Measurements from ENCODE around the gene NSFL1C.

Gene NSFL1C

GRCh38 chr20:1467355-1468116, 887 bp upstream of the NSFL1C start:
- TF ChIP-seq, protein P1, sequence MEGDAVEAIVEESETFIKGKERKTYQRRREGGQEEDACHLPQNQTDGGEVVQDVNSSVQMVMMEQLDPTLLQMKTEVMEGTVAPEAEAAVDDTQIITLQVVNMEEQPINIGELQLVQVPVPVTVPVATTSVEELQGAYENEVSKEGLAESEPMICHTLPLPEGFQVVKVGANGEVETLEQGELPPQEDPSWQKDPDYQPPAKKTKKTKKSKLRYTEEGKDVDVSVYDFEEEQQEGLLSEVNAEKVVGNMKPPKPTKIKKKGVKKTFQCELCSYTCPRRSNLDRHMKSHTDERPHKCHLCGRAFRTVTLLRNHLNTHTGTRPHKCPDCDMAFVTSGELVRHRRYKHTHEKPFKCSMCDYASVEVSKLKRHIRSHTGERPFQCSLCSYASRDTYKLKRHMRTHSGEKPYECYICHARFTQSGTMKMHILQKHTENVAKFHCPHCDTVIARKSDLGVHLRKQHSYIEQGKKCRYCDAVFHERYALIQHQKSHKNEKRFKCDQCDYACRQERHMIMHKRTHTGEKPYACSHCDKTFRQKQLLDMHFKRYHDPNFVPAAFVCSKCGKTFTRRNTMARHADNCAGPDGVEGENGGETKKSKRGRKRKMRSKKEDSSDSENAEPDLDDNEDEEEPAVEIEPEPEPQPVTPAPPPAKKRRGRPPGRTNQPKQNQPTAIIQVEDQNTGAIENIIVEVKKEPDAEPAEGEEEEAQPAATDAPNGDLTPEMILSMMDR (IDR thresholded peaks at IDR 0.05; ENCODE audit: low read depth, low read length): no peak
- DNase-seq (ENCODE audit: extremely low read depth, low read depth): no peak

DNA sequence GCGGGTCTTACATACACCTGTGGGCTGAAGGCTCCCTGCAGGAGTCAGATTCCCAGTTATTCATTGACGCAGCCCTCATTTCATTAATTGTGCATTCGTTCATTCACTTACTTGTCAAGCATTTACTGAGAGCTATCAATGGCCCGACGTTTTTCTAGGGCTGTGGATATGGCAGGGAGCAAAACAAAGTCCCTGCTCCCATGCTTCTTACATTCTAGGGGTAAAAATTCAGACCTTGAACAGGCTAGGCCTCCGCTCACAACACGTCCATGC, 369 bp upstream of the NSFL1C start:
- TF ChIP-seq, protein P1 (IDR thresholded peaks at IDR 0.05; ENCODE audit: low read depth, low read length): no peak
- DNase-seq (ENCODE audit: extremely low read depth, low read depth): no peak

DNA sequence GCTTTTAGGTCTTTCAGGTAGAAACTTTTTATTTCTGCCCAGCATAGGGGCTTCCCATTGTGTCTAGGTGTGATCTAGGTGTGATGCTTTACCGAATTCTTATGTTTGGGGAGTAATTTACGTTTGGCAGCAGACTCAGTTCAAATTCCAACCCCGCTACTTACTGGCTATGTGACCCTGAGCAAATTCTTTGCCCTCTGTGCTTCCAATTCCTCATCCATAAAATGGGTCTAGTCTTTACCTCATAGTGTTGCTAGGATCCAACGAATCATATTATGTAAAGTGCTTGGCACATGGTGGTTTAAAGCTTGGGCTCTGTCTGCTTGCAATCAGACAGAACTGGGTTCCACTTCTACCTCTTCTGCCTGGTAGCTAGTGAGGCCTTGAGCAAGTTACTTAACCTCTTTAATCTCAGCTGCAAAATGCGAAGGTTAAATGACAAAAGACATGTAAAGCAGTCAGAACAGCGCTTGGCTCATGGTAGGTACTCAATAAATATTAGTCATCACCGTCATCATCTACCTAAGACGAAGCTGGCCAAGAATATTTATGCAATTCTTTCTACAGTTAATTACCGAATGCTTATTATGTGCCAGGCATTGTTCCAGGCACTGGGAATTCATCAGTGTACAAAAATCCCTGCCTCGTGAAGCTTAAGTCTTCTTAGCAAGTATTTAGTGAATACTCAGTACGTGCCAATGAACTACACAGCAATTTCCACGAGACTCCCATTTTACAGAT, 1.0 kb downstream of the NSFL1C start:
- TF ChIP-seq, protein P1 (IDR thresholded peaks at IDR 0.05; ENCODE audit: low read depth, low read length): no peak
- DNase-seq (ENCODE audit: extremely low read depth, low read depth): no peak

- no peak for DNase-seq (ENCODE audit: extremely low read depth, low read depth)
- TF ChIP-seq, protein P1 (IDR thresholded peaks at IDR 0.05; ENCODE audit: low read depth, low read length): no peak
These were observed 2.6 kb downstream of the NSFL1C start for GRCh38 chr20:1463971-1464570.

DNA sequence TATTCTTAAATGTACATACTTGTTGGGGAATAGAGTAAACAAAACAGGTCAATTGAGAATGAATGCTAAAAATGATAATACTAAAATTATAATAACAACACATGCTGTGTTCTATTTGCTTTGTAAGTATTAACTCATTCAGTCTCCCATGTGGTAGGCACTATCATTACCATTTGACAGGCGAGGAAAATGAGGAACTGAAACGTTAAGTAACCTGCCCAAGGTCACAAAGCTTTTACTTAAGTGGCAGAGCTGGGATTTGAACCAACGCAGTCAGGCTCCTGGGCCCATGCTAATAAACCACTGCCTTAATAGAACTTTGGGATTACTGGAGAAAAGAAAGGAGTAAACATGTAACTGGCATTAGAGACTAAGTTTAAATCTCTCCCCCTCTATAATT, 3.8 kb downstream of the NSFL1C start:
- DNase-seq (ENCODE audit: extremely low read depth, low read depth): no peak
- TF ChIP-seq, protein P1 (IDR thresholded peaks at IDR 0.05; ENCODE audit: low read depth, low read length): no peak

- DNase-seq (ENCODE audit: extremely low read depth, low read depth): no peak
- TF ChIP-seq, protein P1 (IDR thresholded peaks at IDR 0.05; ENCODE audit: low read depth, low read length): no peak
These were observed 4.6 kb downstream of the NSFL1C start for GRCh38 chr20:1462001-1462400.

GRCh38 chr20:1460275-1460674, 6.4 kb downstream of the NSFL1C start:
- TF ChIP-seq, protein P1 (IDR thresholded peaks at IDR 0.05; ENCODE audit: low read depth, low read length): no peak
- DNase-seq (ENCODE audit: extremely low read depth, low read depth): no peak
